HepG2 (cell line): Measurements from ENCODE around the gene PKIB. TPM values are rescaled to one million over a fixed set of nuclear protein-coding genes. Genes with fewer than 3 reads are reported as not detected.

Source experiments
- ATAC-seq: fragments of 200-7000 bp; cut with Tn5 transposase; 3 replicates; pipeline ENCODE4 v1.9.1; 2020; ENCODE audit warnings: mild to moderate bottlenecking, moderate library complexity
- BruUV-seq: library from RNA; stranded (reverse); fragments of 400-500 nt; replicated peaks from 2 replicates; lab custom pipeline; 2021; lab: Mats Ljungman, UMichigan
- CTCF ChIA-PET: fragments of 300-600 bp; formaldehyde crosslinking; extraction: SDS; loops from one replicate; lab custom pipeline; 2021; ENCODE audit warnings: low total read pairs, inconsistent platforms, low intra/inter-chr PET ratio; lab: Yijun Ruan, JAX
- POLR2A ChIA-PET: fragments of 350-600 bp; sonication (Branson Sonifier 250); formaldehyde crosslinking; loops from one replicate; lab custom pipeline; 2020; ENCODE audit warnings: antibody characterized with exemption, inconsistent platforms; lab: Yijun Ruan, JAX
- DNase-seq: peaks from one replicate; pipeline ENCODE4 v3.0.0-alpha.2; 2015; ENCODE audit warnings: low spot score
- FAIRE-seq: peaks from 3 replicates; lab custom pipeline; 2011; peaks lifted over from hg19 to GRCh38; lab: Jason Lieb, UNC
- H2AFZ ChIP-seq: one replicate; pipeline ENCODE4 v1.6.1; 2011; ENCODE audit warnings: low read length, inconsistent platforms
- H3K27ac ChIP-seq: fragments of 300-600 bp; 3 replicates; pipeline ENCODE4 v1.8.0; 2011; ENCODE audit warnings: mixed run types, mild to moderate bottlenecking, mixed read lengths, low read length, inconsistent platforms; ENCODE audit not compliant: insufficient read depth; ENCODE audit errors: extremely low read length
- H3K27me3 ChIP-seq, 2 experiments: fragments of 200-600 bp in 1 of 2; 2 replicates in 1 of 2; 3 replicates in 1 of 2; pipeline versions ENCODE4 v1.6.0 to v1.8.0; 2011; ENCODE audit warnings: low read length in 2 of 2, mild to moderate bottlenecking in 2 of 2, moderate library complexity in 2 of 2, inconsistent platforms in 1 of 2; ENCODE audit not compliant: insufficient read depth in 2 of 2, control insufficient read depth in 1 of 2
- H3K36me3 ChIP-seq, 2 experiments: fragments of 200-600 bp in 1 of 2; replicated peaks in 1 of 2; 2 replicates in 1 of 2; 3 replicates in 1 of 2; pipeline versions ENCODE4 v1.5.1 to v1.8.0; 2011; ENCODE audit warnings: low read length in 2 of 2, inconsistent platforms in 1 of 2; ENCODE audit not compliant: insufficient read depth in 2 of 2, control insufficient read depth in 1 of 2
- H3K4me1 ChIP-seq: 2 replicates; pipeline ENCODE4 v1.5.1; 2012; ENCODE audit warnings: low read length, inconsistent platforms; ENCODE audit not compliant: insufficient read depth
- H3K4me2 ChIP-seq: 2 replicates; pipeline ENCODE4 v1.6.0; 2011; ENCODE audit warnings: low read depth, low read length, inconsistent platforms
- H3K4me3 ChIP-seq, 3 experiments: fragments of 200-600 bp in 1 of 3; sonication (generic), shearing (Covaris generic) in 1 of 3; replicated peaks in 1 of 3; 2 replicates each; pipeline ENCODE4 v1.5.1; 2011 to 2016; ENCODE audit warnings: low read length in 3 of 3, inconsistent platforms in 2 of 3, low read depth in 2 of 3, mild to moderate bottlenecking in 2 of 3, control low read depth in 1 of 3, mixed read lengths in 1 of 3; ENCODE audit not compliant: insufficient read depth in 1 of 3
- H3K79me2 ChIP-seq: one replicate; pipeline ENCODE4 v1.6.1; 2011; ENCODE audit warnings: low read length, inconsistent platforms; ENCODE audit not compliant: insufficient read depth
- H3K9ac ChIP-seq: 2 replicates; pipeline ENCODE4 v1.6.0; 2011; ENCODE audit warnings: mild to moderate bottlenecking, low read depth, low read length, inconsistent platforms; ENCODE audit not compliant: insufficient read depth
- H3K9me3 ChIP-seq: 2 replicates; pipeline ENCODE4 v1.5.1; 2012; ENCODE audit warnings: mild to moderate bottlenecking, low read length
- H4K20me1 ChIP-seq: 2 replicates; pipeline ENCODE4 v1.6.0; 2011; ENCODE audit warnings: inconsistent platforms, mild to moderate bottlenecking, low read length, moderate library complexity; ENCODE audit not compliant: insufficient read depth
- AFF4 ChIP-seq: sonication (generic); formaldehyde crosslinking; IDR thresholded peaks from 2 replicates; pipeline ENCODE4 v1.4.0; 2020; ENCODE audit warnings: missing genetic modification reagents
- CHD4 ChIP-seq: fragments of 200-600 bp; sonication (generic); IDR thresholded peaks from 2 replicates; pipeline ENCODE4 v1.7.0; 2017; ENCODE audit warnings: mild to moderate bottlenecking, low read length, borderline replicate concordance
- DRAP1 ChIP-seq: IDR thresholded peaks from 2 replicates; pipeline ENCODE4 v1.6.1; 2016; ENCODE audit warnings: missing genetic modification reagents, missing compliant biosample characterization
- KDM1A ChIP-seq: IDR thresholded peaks from 2 replicates; pipeline ENCODE4 v1.6.1; 2016; ENCODE audit warnings: missing compliant biosample characterization
- PBX3 ChIP-seq: sonication (generic); formaldehyde crosslinking; IDR thresholded peaks from 2 replicates; pipeline ENCODE4 v1.8.1; 2023; ENCODE audit warnings: missing genetic modification reagents, inconsistent platforms, borderline replicate concordance
- TIGD3 ChIP-seq: sonication (generic); formaldehyde crosslinking; IDR thresholded peaks from 2 replicates; pipeline ENCODE4 v1.5.1; 2020; ENCODE audit warnings: mild to moderate bottlenecking, missing genetic modification reagents, borderline replicate concordance
- ZBTB39 ChIP-seq: sonication (generic); formaldehyde crosslinking; IDR thresholded peaks from 2 replicates; pipeline ENCODE4 v1.5.0; 2020; ENCODE audit warnings: missing genetic modification reagents
- ZNF138 ChIP-seq: sonication (generic); formaldehyde crosslinking; IDR thresholded peaks from 2 replicates; pipeline ENCODE4 v1.5.0; 2020; ENCODE audit warnings: mild to moderate bottlenecking, low read depth, missing genetic modification reagents
- ZNF547 ChIP-seq: sonication (generic); formaldehyde crosslinking; IDR thresholded peaks from 2 replicates; pipeline ENCODE4 v1.5.1; 2020; ENCODE audit warnings: mild to moderate bottlenecking, missing genetic modification reagents
- ZNF619 ChIP-seq: sonication (generic); formaldehyde crosslinking; IDR thresholded peaks from 2 replicates; pipeline ENCODE4 v1.4.0; 2020; ENCODE audit warnings: mild to moderate bottlenecking, missing genetic modification reagents
- WGBS: methylation state at CpG from one replicate; pipeline ENCODE4 v1.1.6; 2017; ENCODE audit warnings: low lambda C conversion rate; 5-methylcytosine and 5-hydroxymethylcytosine counted together
- in situ Hi-C: cut with HindIII; loops from 2 replicates; pipeline ENCODE4 v1.10.0; 2017; ENCODE audit warnings: low pct_unique_long_range_greater_than_20kb; ENCODE audit not compliant: extremely low pct_ligation_motif_present
- intact Hi-C: fragments of 100-400 bp; cut with micrococcal nuclease; formaldehyde crosslinking; loops from one replicate; pipeline ENCODE4 v1.10.0; 2022; ENCODE audit not compliant: unreplicated experiment
- polyA plus RNA-seq, 8 experiments: library from polyadenylated mRNA; depleted of rRNA in 3 of 8; stranded (reverse) in 7 of 8; unstranded in 1 of 8; fragments of >200 nt; fragmentation: Illumina TruSeq in 4 of 8; extraction: Trizol in 4 of 8; gene quantifications; 2 replicates each; pipeline versions ENCODE4 v1.2.1 to v1.2.3, GENCODE V29; 2011 to 2016; ENCODE audit warnings: low read depth in 4 of 8, missing spikeins in 1 of 8, mixed read lengths in 1 of 8; ENCODE audit not compliant: insufficient read depth in 1 of 8
- total RNA-seq, 5 experiments: library from RNA; depleted of rRNA; stranded (reverse); fragments of >200 nt; fragmentation: Illumina TruSeq; extraction: Trizol; gene quantifications; 2 replicates each; pipeline ENCODE4 v1.2.3, GENCODE V29; 2016; ENCODE audit warnings: low read depth in 1 of 5
- TF ChIP-seq, protein P1 (sequence below): sonication (generic); formaldehyde crosslinking; IDR thresholded peaks from 2 replicates; pipeline ENCODE4 v1.4.0; 2020; ENCODE audit warnings: mild to moderate bottlenecking, missing genetic modification reagents

PKIB gene
- total and polyA plus RNA-seq, 2 of the 13 experiments (the other 11 are each of a cell fraction or from before 2014, with no cell fraction given) = 1.4 to 1.5 TPM

DNA sequence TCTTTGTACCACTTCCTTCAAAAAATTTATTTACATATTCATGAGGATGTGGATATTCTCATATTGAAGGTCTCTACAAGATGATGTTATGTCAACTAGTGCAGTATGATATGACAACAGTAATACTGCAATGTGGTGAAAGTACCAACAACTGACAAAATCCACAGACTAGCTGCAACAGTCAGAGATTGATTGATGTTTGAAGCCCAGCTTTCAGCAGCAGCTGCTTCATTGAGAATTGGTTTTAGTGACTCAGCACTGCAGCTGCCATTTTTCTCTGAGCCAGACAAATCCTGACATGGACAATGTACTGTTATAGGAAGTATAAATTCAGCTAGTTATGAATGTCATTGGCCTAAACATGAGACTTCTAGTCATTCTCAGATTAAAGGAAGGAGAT lies 53.8 kb downstream of the PKIB start (continued):
- TF ChIP-seq, protein P1, sequence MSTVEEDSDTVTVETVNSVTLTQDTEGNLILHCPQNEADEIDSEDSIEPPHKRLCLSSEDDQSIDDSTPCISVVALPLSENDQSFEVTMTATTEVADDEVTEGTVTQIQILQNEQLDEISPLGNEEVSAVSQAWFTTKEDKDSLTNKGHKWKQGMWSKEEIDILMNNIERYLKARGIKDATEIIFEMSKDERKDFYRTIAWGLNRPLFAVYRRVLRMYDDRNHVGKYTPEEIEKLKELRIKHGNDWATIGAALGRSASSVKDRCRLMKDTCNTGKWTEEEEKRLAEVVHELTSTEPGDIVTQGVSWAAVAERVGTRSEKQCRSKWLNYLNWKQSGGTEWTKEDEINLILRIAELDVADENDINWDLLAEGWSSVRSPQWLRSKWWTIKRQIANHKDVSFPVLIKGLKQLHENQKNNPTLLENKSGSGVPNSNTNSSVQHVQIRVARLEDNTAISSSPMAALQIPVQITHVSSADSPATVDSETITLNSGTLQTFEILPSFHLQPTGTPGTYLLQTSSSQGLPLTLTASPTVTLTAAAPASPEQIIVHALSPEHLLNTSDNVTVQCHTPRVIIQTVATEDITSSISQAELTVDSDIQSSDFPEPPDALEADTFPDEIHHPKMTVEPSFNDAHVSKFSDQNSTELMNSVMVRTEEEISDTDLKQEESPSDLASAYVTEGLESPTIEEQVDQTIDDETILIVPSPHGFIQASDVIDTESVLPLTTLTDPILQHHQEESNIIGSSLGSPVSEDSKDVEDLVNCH (CRISPR knock-in tag) = no peak
- TF ChIP-seq ZBTB39 (CRISPR knock-in tag) = no peak

DNA sequence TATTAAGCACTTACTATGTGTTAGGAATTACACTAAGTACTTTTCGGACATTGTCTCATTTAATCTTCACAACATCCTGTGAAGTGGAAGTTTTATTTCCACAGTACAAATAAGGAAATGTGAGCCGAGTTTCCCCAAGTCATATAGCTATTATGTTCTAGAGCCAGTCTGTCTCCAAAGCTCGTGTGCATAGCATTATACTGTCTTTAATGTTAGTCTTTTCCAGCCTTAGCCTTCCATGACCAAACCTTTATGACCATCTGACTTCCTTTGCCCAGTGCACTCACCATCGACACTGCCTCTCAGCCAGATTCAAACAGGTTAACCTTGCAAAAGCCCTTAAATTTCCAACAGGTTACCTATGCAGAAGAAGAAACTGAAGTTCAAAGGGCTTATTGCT lies 55.7 kb downstream of the PKIB start:
- intact Hi-C loops (no loop called here), in situ Hi-C loops (no loop called here)
- ChIA-PET POLR2A (no interaction called here), CTCF (no interaction called here)
- Histone ChIP-seq H3K36me3 (no peaks in the 10 kb centered on the region), H3K27ac (no peak overlapping the region), H3K4me1 (no peaks in the 10 kb centered on the region), H3K4me2 (no peak overlapping the region), H3K9me3 (no peaks in the 10 kb centered on the region), H3K4me3 (no peak overlapping the region), H3K27me3 (no peaks in the 10 kb centered on the region), H4K20me1 (no peaks in the 10 kb centered on the region), H3K9ac (no peak overlapping the region), H3K79me2 (no peaks in the 10 kb centered on the region), H2AFZ (no peak overlapping the region)
- no peak for DNase-seq
- no peak for ATAC-seq
- no peak for FAIRE-seq
- BruUV-seq = no TSS peak
- 11% methylated on average over 4 of the region's 4 CpGs for WGBS
- TF ChIP-seq DRAP1 = no peak
- no peak for TF ChIP-seq PBX3 (CRISPR knock-in tag)
- TF ChIP-seq AFF4 (CRISPR knock-in tag) = no peak
- no peak for TF ChIP-seq KDM1A (CRISPR knock-in tag)
- TF ChIP-seq ZNF619 (CRISPR knock-in tag) = no peak
- TF ChIP-seq ZNF138 (CRISPR knock-in tag) = no peak
- TF ChIP-seq ZNF547 = no peak
- no peak for TF ChIP-seq CHD4
- no peak for TF ChIP-seq TIGD3 (CRISPR knock-in tag)
